ENCODE data around the gene STN1. TPM values are rescaled to one million over a fixed set of nuclear protein-coding genes. Genes with fewer than 3 reads are reported as not detected.

The STN1 gene
- total RNA-seq, 1 donor = 28.7 TPM

- H3K4me3 ChIP-seq (ENCODE audit: low read length) = peak overlapping the region; percentile 94
- peaks cover 66% of the 10 kb centered on the region for H3K4me1 ChIP-seq (ENCODE audit: insufficient read depth, low read length)
- H3K9me3 ChIP-seq (ENCODE audit: low read depth, low read length) = no peaks in the 10 kb centered on the region
- H3K27me3 ChIP-seq (ENCODE audit: insufficient read depth, low read length) = no peaks in the 10 kb centered on the region
These were observed 507 bp downstream of the STN1 start for GRCh38 chr10:103917302-103918052.

- Histone ChIP-seq H3K4me1 (ENCODE audit: insufficient read depth, low read length) (peaks cover 70% of the 10 kb centered on the region), H3K9me3 (ENCODE audit: low read depth, low read length) (no peaks in the 10 kb centered on the region), H3K27me3 (ENCODE audit: insufficient read depth, low read length) (no peaks in the 10 kb centered on the region), H3K4me3 (ENCODE audit: low read length) (peak overlapping the region; percentile 94)
These were observed 1.1 kb downstream of the STN1 start for GRCh38 chr10:103916876-103917275.

GRCh38 chr10:103916254-103916653, 1.7 kb downstream of the STN1 start:
- Histone ChIP-seq H3K9me3 (ENCODE audit: low read depth, low read length) (no peaks in the 10 kb centered on the region), H3K4me3 (ENCODE audit: low read length) (peak overlapping the region; percentile 26), H3K27me3 (ENCODE audit: insufficient read depth, low read length) (no peaks in the 10 kb centered on the region), H3K4me1 (ENCODE audit: insufficient read depth, low read length) (peaks cover 71% of the 10 kb centered on the region)

GRCh38 chr10:103915796-103916195, 2.2 kb downstream of the STN1 start:
- H3K27me3 ChIP-seq (ENCODE audit: insufficient read depth, low read length) = no peaks in the 10 kb centered on the region
- H3K4me3 ChIP-seq (ENCODE audit: low read length) = peak overlapping the region; percentile 26
- peaks cover 73% of the 10 kb centered on the region for H3K4me1 ChIP-seq (ENCODE audit: insufficient read depth, low read length)
- H3K9me3 ChIP-seq (ENCODE audit: low read depth, low read length) = no peaks in the 10 kb centered on the region

- no peaks in the 10 kb centered on the region for H3K27me3 ChIP-seq (ENCODE audit: insufficient read depth, low read length)
- no peaks in the 10 kb centered on the region for H3K9me3 ChIP-seq (ENCODE audit: low read depth, low read length)
- H3K4me3 ChIP-seq (ENCODE audit: low read length) = no peak overlapping the region
- H3K4me1 ChIP-seq (ENCODE audit: insufficient read depth, low read length) = peaks cover 92% of the 10 kb centered on the region
These were observed 5.2 kb downstream of the STN1 start for GRCh38 chr10:103912759-103913158.

- H3K4me1 ChIP-seq (ENCODE audit: insufficient read depth, low read length) = peaks cover 78% of the 10 kb centered on the region
- H3K27me3 ChIP-seq (ENCODE audit: insufficient read depth, low read length) = no peaks in the 10 kb centered on the region
- no peak overlapping the region for H3K4me3 ChIP-seq (ENCODE audit: low read length)
- no peaks in the 10 kb centered on the region for H3K9me3 ChIP-seq (ENCODE audit: low read depth, low read length)
These were observed 6.9 kb downstream of the STN1 start for GRCh38 chr10:103911021-103911459.

GRCh38 chr10:103910442-103911012, 7.5 kb downstream of the STN1 start:
- Histone ChIP-seq H3K4me1 (ENCODE audit: insufficient read depth, low read length) (peaks cover 73% of the 10 kb centered on the region), H3K9me3 (ENCODE audit: low read depth, low read length) (no peaks in the 10 kb centered on the region), H3K4me3 (ENCODE audit: low read length) (no peak overlapping the region), H3K27me3 (ENCODE audit: insufficient read depth, low read length) (no peaks in the 10 kb centered on the region)

GRCh38 chr10:103905441-103905840, 12.5 kb downstream of the STN1 start:
- no peaks in the 10 kb centered on the region for H3K9me3 ChIP-seq (ENCODE audit: low read depth, low read length)
- peaks cover 33% of the 10 kb centered on the region for H3K4me1 ChIP-seq (ENCODE audit: insufficient read depth, low read length)
- H3K27me3 ChIP-seq (ENCODE audit: insufficient read depth, low read length) = no peaks in the 10 kb centered on the region
- H3K4me3 ChIP-seq (ENCODE audit: low read length) = no peak overlapping the region

GRCh38 chr10:103901299-103901698, 16.7 kb downstream of the STN1 start:
- Histone ChIP-seq H3K4me1 (ENCODE audit: insufficient read depth, low read length) (peaks cover 6% of the 10 kb centered on the region), H3K9me3 (ENCODE audit: low read depth, low read length) (no peaks in the 10 kb centered on the region), H3K27me3 (ENCODE audit: insufficient read depth, low read length) (no peaks in the 10 kb centered on the region), H3K4me3 (ENCODE audit: low read length) (no peak overlapping the region)

- Histone ChIP-seq H3K27me3 (ENCODE audit: insufficient read depth, low read length) (no peaks in the 10 kb centered on the region), H3K4me1 (ENCODE audit: insufficient read depth, low read length) (peaks cover 15% of the 10 kb centered on the region), H3K4me3 (ENCODE audit: low read length) (no peak overlapping the region), H3K9me3 (ENCODE audit: low read depth, low read length) (no peaks in the 10 kb centered on the region)
These were observed 18.7 kb downstream of the STN1 start for GRCh38 chr10:103899312-103899711.

- H3K9me3 ChIP-seq (ENCODE audit: low read depth, low read length) = no peaks in the 10 kb centered on the region
- H3K4me1 ChIP-seq (ENCODE audit: insufficient read depth, low read length) = peaks cover 15% of the 10 kb centered on the region
- H3K27me3 ChIP-seq (ENCODE audit: insufficient read depth, low read length) = no peaks in the 10 kb centered on the region
- H3K4me3 ChIP-seq (ENCODE audit: low read length) = no peak overlapping the region
These were observed 20.7 kb downstream of the STN1 start for GRCh38 chr10:103897241-103897774.

- no peak overlapping the region for H3K4me3 ChIP-seq (ENCODE audit: low read length)
- no peaks in the 10 kb centered on the region for H3K9me3 ChIP-seq (ENCODE audit: low read depth, low read length)
- peaks cover 14% of the 10 kb centered on the region for H3K4me1 ChIP-seq (ENCODE audit: insufficient read depth, low read length)
- H3K27me3 ChIP-seq (ENCODE audit: insufficient read depth, low read length) = no peaks in the 10 kb centered on the region
These were observed 21.8 kb downstream of the STN1 start for GRCh38 chr10:103896225-103896624.

- no peak overlapping the region for H3K4me3 ChIP-seq (ENCODE audit: low read length)
- peaks cover 13% of the 10 kb centered on the region for H3K4me1 ChIP-seq (ENCODE audit: insufficient read depth, low read length)
- H3K27me3 ChIP-seq (ENCODE audit: insufficient read depth, low read length) = no peaks in the 10 kb centered on the region
- H3K9me3 ChIP-seq (ENCODE audit: low read depth, low read length) = no peaks in the 10 kb centered on the region
These were observed 22.4 kb downstream of the STN1 start for GRCh38 chr10:103895411-103896186.

- H3K9me3 ChIP-seq (ENCODE audit: low read depth, low read length) = no peaks in the 10 kb centered on the region
- no peaks in the 10 kb centered on the region for H3K27me3 ChIP-seq (ENCODE audit: insufficient read depth, low read length)
- H3K4me1 ChIP-seq (ENCODE audit: insufficient read depth, low read length) = peaks cover 21% of the 10 kb centered on the region
- H3K4me3 ChIP-seq (ENCODE audit: low read length) = no peak overlapping the region
These were observed 23.5 kb downstream of the STN1 start for GRCh38 chr10:103894441-103894864.

- no peak overlapping the region for H3K4me3 ChIP-seq (ENCODE audit: low read length)
- H3K4me1 ChIP-seq (ENCODE audit: insufficient read depth, low read length) = peaks cover 24% of the 10 kb centered on the region
- H3K9me3 ChIP-seq (ENCODE audit: low read depth, low read length) = no peaks in the 10 kb centered on the region
- no peaks in the 10 kb centered on the region for H3K27me3 ChIP-seq (ENCODE audit: insufficient read depth, low read length)
These were observed 24.2 kb downstream of the STN1 start for GRCh38 chr10:103893817-103894216.
